ENCODE measurements around the gene OGFR. TPM values are rescaled to one million over a fixed set of nuclear protein-coding genes. Genes with fewer than 3 reads are reported as not detected.

The OGFR gene
- total RNA-seq, 4 donors from 2014 or later, result 32.1 to 54.1 (median 42.5) TPM

- Histone ChIP-seq H3K27me3 (no peaks in the 10 kb centered on the region), H3K4me1 (peaks cover 35% of the 10 kb centered on the region), H3K9me3 (no peaks in the 10 kb centered on the region), H3K27ac (no peak overlapping the region), H3K36me3 (peaks cover 20% of the 10 kb centered on the region), H3K4me3 (no peak overlapping the region)
- 88% methylated on average over 21 of the region's 23 CpGs for WGBS
- no peak for DNase-seq (ENCODE audit: low spot score in 2 of 2)
- TF ChIP-seq POLR2A (IDR thresholded peaks at IDR 0.05) (no peak), POLR2AphosphoS5 (IDR thresholded peaks at IDR 0.05) (no peak), EP300 (IDR thresholded peaks at IDR 0.05) (no peak)
- TF ChIP-seq, protein P1, sequence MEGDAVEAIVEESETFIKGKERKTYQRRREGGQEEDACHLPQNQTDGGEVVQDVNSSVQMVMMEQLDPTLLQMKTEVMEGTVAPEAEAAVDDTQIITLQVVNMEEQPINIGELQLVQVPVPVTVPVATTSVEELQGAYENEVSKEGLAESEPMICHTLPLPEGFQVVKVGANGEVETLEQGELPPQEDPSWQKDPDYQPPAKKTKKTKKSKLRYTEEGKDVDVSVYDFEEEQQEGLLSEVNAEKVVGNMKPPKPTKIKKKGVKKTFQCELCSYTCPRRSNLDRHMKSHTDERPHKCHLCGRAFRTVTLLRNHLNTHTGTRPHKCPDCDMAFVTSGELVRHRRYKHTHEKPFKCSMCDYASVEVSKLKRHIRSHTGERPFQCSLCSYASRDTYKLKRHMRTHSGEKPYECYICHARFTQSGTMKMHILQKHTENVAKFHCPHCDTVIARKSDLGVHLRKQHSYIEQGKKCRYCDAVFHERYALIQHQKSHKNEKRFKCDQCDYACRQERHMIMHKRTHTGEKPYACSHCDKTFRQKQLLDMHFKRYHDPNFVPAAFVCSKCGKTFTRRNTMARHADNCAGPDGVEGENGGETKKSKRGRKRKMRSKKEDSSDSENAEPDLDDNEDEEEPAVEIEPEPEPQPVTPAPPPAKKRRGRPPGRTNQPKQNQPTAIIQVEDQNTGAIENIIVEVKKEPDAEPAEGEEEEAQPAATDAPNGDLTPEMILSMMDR (IDR thresholded peaks at IDR 0.05), result no peak
These were observed 53.6 kb downstream of the OGFR start for GRCh38 chr20:62858058-62858830.

DNA sequence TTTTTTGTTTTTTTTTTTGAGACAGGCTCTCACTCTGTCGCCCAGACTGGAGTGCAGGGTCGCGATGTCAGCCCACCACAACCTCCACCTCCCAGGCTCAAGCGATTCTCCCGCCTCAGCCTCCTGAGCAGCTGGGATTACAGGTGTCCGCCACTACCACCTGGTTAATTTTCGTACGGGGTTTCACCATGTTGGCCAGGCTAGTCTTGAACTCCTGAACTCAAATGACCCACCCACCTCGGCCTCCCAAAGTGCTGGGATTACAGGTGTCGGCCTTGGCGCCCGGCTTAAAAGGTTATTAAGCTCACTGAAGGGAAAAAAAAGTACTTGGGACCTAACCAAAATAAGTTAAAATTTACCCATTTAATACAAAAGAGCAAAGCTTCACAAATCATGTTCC, 55.1 kb downstream of the OGFR start:
- Histone ChIP-seq H3K4me3 (peak overlapping the region; percentile 51), H3K4me1 (peaks cover 35% of the 10 kb centered on the region), H3K9me3 (no peaks in the 10 kb centered on the region), H3K27me3 (no peaks in the 10 kb centered on the region), H3K36me3 (peaks cover 8% of the 10 kb centered on the region), H3K27ac (no peak overlapping the region)
- 88% methylated on average over 12 of the region's 12 CpGs for WGBS
- no peak for DNase-seq (ENCODE audit: low spot score in 2 of 2)
- no peak for TF ChIP-seq POLR2AphosphoS5 (IDR thresholded peaks at IDR 0.05)
- TF ChIP-seq EP300 (IDR thresholded peaks at IDR 0.05), result no peak
- TF ChIP-seq, protein P1 (IDR thresholded peaks at IDR 0.05), result no peak
- no peak for TF ChIP-seq POLR2A (IDR thresholded peaks at IDR 0.05)

- TF ChIP-seq POLR2AphosphoS5 (IDR thresholded peaks at IDR 0.05) (no peak), POLR2A (IDR thresholded peaks at IDR 0.05) (no peak), EP300 (IDR thresholded peaks at IDR 0.05) (no peak)
- TF ChIP-seq, protein P1 (IDR thresholded peaks at IDR 0.05), result no peak
- Histone ChIP-seq H3K4me3 (peak overlapping the region; percentile 51), H3K27me3 (no peaks in the 10 kb centered on the region), H3K9me3 (no peaks in the 10 kb centered on the region), H3K4me1 (peaks cover 35% of the 10 kb centered on the region), H3K27ac (no peak overlapping the region), H3K36me3 (peaks cover 6% of the 10 kb centered on the region)
- no peak for DNase-seq (ENCODE audit: low spot score in 2 of 2)
- 26% methylated on average over 9 of the region's 24 CpGs for WGBS
These were observed 55.8 kb downstream of the OGFR start for GRCh38 chr20:62860391-62860923.

DNA sequence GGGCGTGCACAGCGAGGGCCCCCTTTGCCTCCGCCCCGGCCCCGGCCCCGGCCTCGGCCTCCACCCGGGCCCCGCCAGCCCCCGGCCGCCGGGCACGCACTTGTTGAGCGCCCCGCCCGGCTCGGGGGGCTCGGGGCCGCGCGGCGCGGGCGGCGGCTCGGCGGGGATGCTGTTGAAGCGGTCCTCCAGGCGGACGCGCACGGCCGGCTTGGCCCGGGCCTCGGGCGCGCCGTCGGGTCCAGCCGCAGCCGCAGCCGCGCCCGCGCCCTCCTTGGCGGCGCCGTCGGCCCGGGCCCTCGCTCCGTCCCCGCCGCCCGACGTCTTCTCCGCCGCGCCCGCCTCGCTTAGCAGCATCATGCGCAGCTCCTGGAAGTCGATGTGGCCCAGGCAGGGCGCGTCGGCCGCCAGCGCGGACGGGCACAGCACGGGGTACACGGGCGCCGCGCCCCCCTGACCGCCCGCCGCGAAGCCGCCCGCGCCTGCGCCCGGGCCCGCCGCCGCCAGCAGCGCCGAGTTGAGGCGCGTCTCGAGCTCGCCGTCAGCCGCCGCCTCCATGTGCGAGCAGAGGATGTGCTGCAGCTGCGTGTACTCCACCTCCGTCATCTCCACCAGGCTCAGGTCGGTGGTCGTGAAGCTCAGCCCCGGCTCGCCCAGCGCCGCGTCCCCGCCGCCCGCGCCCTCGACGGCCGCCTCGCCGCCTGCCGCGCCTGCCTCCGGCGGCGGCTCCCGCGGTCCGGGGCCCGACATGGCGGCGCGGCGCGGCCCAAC, 56.5 kb downstream of the OGFR start:
- H3K36me3 ChIP-seq, result peaks cover 6% of the 10 kb centered on the region
- H3K9me3 ChIP-seq, result no peaks in the 10 kb centered on the region
- H3K4me1 ChIP-seq, result peaks cover 35% of the 10 kb centered on the region
- DNase-seq (ENCODE audit: low spot score in 2 of 2), result peak in 1 of 2 donors; percentile 68
- peak overlapping the region; percentile 51 for H3K4me3 ChIP-seq
- WGBS, result 0% methylated on average over 5 of the region's 129 CpGs
- TF ChIP-seq, protein P1 (IDR thresholded peaks at IDR 0.05), result no peak
- TF ChIP-seq EP300 (IDR thresholded peaks at IDR 0.05) (no peak), POLR2AphosphoS5 (IDR thresholded peaks at IDR 0.05) (no peak), POLR2A (IDR thresholded peaks at IDR 0.05) (no peak)
- H3K27ac ChIP-seq, result no peak overlapping the region
- no peaks in the 10 kb centered on the region for H3K27me3 ChIP-seq
